NB4 (cell line): Measurements from ENCODE around the gene ZFPM1.

Experiments
- DNase-seq: peaks from one replicate; pipeline ENCODE4 v3.0.0; 2010; ENCODE audit warnings: low read depth
- H3K4me3 ChIP-seq: one replicate; pipeline ENCODE4 v1.5.1; 2011; ENCODE audit warnings: mild to moderate bottlenecking, low read depth, low read length, moderate library complexity
- CTCF ChIP-seq: IDR thresholded peaks from one replicate; pipeline ENCODE4 v1.5.1; 2012; ENCODE audit warnings: low read depth, low read length
- MAX ChIP-seq: IDR thresholded peaks from 2 replicates; pipeline ENCODE4 v1.6.1; 2011; ENCODE audit warnings: low read depth, low read length
- MYC ChIP-seq: IDR thresholded peaks from 2 replicates; pipeline ENCODE4 v1.6.1; 2011; ENCODE audit warnings: low read depth, low read length
- POLR2A ChIP-seq: IDR thresholded peaks from 2 replicates; pipeline ENCODE4 v1.6.1; 2011; ENCODE audit warnings: mild to moderate bottlenecking; ENCODE audit not compliant: insufficient read length; ENCODE audit errors: extremely low read depth

ZFPM1 gene

GRCh38 chr16:88530858-88531203, 77.8 kb downstream of the ZFPM1 start:
- no peak; the same call in 1 of the 2 replicates for TF ChIP-seq MAX
- no peak; the same call in 1 of the 2 replicates for TF ChIP-seq MYC
- TF ChIP-seq POLR2A = no peak
- TF ChIP-seq CTCF = no peak
- no peak overlapping the region for H3K4me3 ChIP-seq
- DNase-seq = peak; percentile 97

GRCh38 chr16:88531346-88531745, 78.3 kb downstream of the ZFPM1 start:
- H3K4me3 ChIP-seq = peak overlapping the region; percentile 17
- no peak for TF ChIP-seq POLR2A
- no peak for TF ChIP-seq CTCF
- TF ChIP-seq MAX = no peak
- TF ChIP-seq MYC = no peak
- DNase-seq = peak; percentile 53

- DNase-seq = peak; percentile 64
- H3K4me3 ChIP-seq = no peak overlapping the region
- no peak for TF ChIP-seq CTCF
- no peak for TF ChIP-seq POLR2A
- TF ChIP-seq MAX = no peak
- TF ChIP-seq MYC = no peak
Measured at GRCh38 chr16:88531931-88532433, 78.9 kb downstream of the ZFPM1 start.

GRCh38 chr16:88532434-88533241, 79.6 kb downstream of the ZFPM1 start:
- no peak for TF ChIP-seq POLR2A
- TF ChIP-seq MAX = no peak
- no peak for TF ChIP-seq MYC
- no peak for TF ChIP-seq CTCF
- H3K4me3 ChIP-seq = no peak overlapping the region
- DNase-seq = peak; percentile 44

GRCh38 chr16:88533381-88533917, 80.4 kb downstream of the ZFPM1 start:
- H3K4me3 ChIP-seq = no peak overlapping the region
- no peak for TF ChIP-seq POLR2A
- TF ChIP-seq CTCF = no peak
- TF ChIP-seq MAX = no peak
- DNase-seq = no peak
